ENCODE data around the gene PAEP.

GRCh38 chr9:135579356-135579755 is 17.8 kb downstream of the PAEP start:
- TF ChIP-seq CTCF (conservative IDR thresholded peaks at IDR 0.05 in 1 of 2, IDR thresholded peaks at IDR 0.05 in 1 of 2; ENCODE audit: extremely low read depth in 1 of 2, insufficient read depth in 1 of 2, low read depth in 1 of 2, low read length in 2 of 2) (no peak), EZH2 (IDR thresholded peaks at IDR 0.05; ENCODE audit: borderline replicate concordance, low read length) (no peak)

All from mammary epithelial cell (primary cell).